ENCODE results near the gene CNGB1.

GRCh38 chr16:57916735-57917438 lies 54.0 kb downstream of the CNGB1 start:
- TF ChIP-seq ZNF121 (CRISPR knock-in tag; IDR thresholded peaks at IDR 0.05) = no peak
- no peak for TF ChIP-seq JUN (CRISPR knock-in tag; IDR thresholded peaks at IDR 0.05)
- TF ChIP-seq EMX1 (CRISPR knock-in tag; IDR thresholded peaks at IDR 0.05) = no peak
- TF ChIP-seq, protein P1, sequence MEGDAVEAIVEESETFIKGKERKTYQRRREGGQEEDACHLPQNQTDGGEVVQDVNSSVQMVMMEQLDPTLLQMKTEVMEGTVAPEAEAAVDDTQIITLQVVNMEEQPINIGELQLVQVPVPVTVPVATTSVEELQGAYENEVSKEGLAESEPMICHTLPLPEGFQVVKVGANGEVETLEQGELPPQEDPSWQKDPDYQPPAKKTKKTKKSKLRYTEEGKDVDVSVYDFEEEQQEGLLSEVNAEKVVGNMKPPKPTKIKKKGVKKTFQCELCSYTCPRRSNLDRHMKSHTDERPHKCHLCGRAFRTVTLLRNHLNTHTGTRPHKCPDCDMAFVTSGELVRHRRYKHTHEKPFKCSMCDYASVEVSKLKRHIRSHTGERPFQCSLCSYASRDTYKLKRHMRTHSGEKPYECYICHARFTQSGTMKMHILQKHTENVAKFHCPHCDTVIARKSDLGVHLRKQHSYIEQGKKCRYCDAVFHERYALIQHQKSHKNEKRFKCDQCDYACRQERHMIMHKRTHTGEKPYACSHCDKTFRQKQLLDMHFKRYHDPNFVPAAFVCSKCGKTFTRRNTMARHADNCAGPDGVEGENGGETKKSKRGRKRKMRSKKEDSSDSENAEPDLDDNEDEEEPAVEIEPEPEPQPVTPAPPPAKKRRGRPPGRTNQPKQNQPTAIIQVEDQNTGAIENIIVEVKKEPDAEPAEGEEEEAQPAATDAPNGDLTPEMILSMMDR (IDR thresholded peaks at IDR 0.05) = no peak
- no peak for TF ChIP-seq MLX (CRISPR knock-in tag; IDR thresholded peaks at IDR 0.05)
- TF ChIP-seq MAX (CRISPR knock-in tag; IDR thresholded peaks at IDR 0.05) = no peak
- TF ChIP-seq NR2C2 (CRISPR knock-in tag; IDR thresholded peaks at IDR 0.05) = no peak
- TF ChIP-seq AFF4 (CRISPR knock-in tag; IDR thresholded peaks at IDR 0.05; ENCODE audit: borderline replicate concordance) = no peak
- no peak for TF ChIP-seq RELA (CRISPR knock-in tag; IDR thresholded peaks at IDR 0.05; ENCODE audit: borderline replicate concordance)
- no peak for TF ChIP-seq CREB1 (CRISPR knock-in tag; IDR thresholded peaks at IDR 0.05)
- no peak for TF ChIP-seq ZNF671 (CRISPR knock-in tag; IDR thresholded peaks at IDR 0.05)
- TF ChIP-seq ATF2 (CRISPR knock-in tag; IDR thresholded peaks at IDR 0.05; ENCODE audit: borderline replicate concordance, low read depth) = no peak
- no peak for TF ChIP-seq ARID4B (CRISPR knock-in tag; IDR thresholded peaks at IDR 0.05; ENCODE audit: borderline replicate concordance)

All from WTC11 (cell line).